GM23338 (cell line): ENCODE measurements around the gene PALM. TPM values are rescaled to one million over a fixed set of nuclear protein-coding genes. Genes with fewer than 3 reads are reported as not detected.

Experiments used
- EZH2 ChIP-seq: fragments of 200-600 bp; sonication (generic); IDR thresholded peaks from one replicate; pipeline ENCODE4 v1.8.0; 2017; ENCODE audit warnings: antibody characterized with exemption, mild to moderate bottlenecking, low read depth; ENCODE audit not compliant: unreplicated experiment
- EZH2phosphoT487 ChIP-seq: fragments of 200-600 bp; sonication (generic); IDR thresholded peaks from one replicate; pipeline ENCODE4 v1.8.1; 2018; ENCODE audit warnings: antibody characterized with exemption; ENCODE audit not compliant: unreplicated experiment
- JUNB ChIP-seq: IDR thresholded peaks from one replicate; pipeline ENCODE4 v1.6.1; 2016; ENCODE audit warnings: antibody characterized with exemption; ENCODE audit not compliant: unreplicated experiment
- POLR2AphosphoS5 ChIP-seq: IDR thresholded peaks from 2 replicates; pipeline ENCODE4 v1.6.1; 2016; ENCODE audit warnings: antibody characterized with exemption, low read depth
- STAT1 ChIP-seq: IDR thresholded peaks from one replicate; pipeline ENCODE4 v1.6.1; 2016; ENCODE audit warnings: antibody characterized with exemption; ENCODE audit not compliant: unreplicated experiment
- ZNF331 ChIP-seq: fragments of 250-450 bp; sonication (Bioruptor Pico); IDR thresholded peaks from 2 replicates; pipeline ENCODE4 v1.5.0; 2020; ENCODE audit warnings: low read depth, mild to moderate bottlenecking, moderate library complexity
- polyA plus RNA-seq: library from polyadenylated mRNA; unstranded; fragments of >200 nt; fragmentation: Nextera tagmentation; extraction: Ambion mirVana; gene quantifications from 2 replicates; pipeline ENCODE4 v1.2.1, GENCODE V29; 2016
- total RNA-seq: library from RNA; depleted of rRNA; stranded (reverse); fragments of >200 nt; shearing (Covaris generic); gene quantifications from 2 replicates; pipeline ENCODE4 v1.2.3, GENCODE V29; 2014
- TF ChIP-seq, protein P1 (sequence below): fragments of 250-450 bp; sonication (Bioruptor Pico); IDR thresholded peaks from 2 replicates; pipeline ENCODE4 v1.5.0; 2020; ENCODE audit warnings: mild to moderate bottlenecking, moderate library complexity
- TF ChIP-seq, protein P2 (sequence below): IDR thresholded peaks from one replicate; pipeline ENCODE4 v1.6.1; 2018; ENCODE audit warnings: antibody characterized with exemption; ENCODE audit not compliant: unreplicated experiment
- TF ChIP-seq, protein P3 (sequence below): IDR thresholded peaks from 2 replicates; pipeline ENCODE4 v1.6.1; 2016; ENCODE audit warnings: antibody characterized with exemption

Gene PALM
- total and polyA plus RNA-seq, 2 experiments from 2014 or later, result 3.8 to 26.1 TPM

DNA sequence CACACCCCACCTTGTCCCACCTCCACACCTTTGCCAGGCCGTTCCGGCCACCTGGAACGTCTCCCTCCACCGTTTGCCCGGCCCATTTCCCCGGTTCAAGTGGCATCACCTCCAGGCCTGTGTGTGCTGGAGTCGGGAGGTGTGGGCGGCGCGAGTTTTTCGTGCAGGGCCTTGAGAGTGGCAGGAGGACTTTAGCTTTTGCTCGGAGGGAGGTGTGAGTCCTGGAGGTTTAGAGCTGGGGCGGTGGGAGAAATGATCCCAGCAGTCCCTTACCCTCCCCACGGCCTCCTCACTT, 4.3 kb upstream of the PALM start (continued):
- TF ChIP-seq, protein P1, sequence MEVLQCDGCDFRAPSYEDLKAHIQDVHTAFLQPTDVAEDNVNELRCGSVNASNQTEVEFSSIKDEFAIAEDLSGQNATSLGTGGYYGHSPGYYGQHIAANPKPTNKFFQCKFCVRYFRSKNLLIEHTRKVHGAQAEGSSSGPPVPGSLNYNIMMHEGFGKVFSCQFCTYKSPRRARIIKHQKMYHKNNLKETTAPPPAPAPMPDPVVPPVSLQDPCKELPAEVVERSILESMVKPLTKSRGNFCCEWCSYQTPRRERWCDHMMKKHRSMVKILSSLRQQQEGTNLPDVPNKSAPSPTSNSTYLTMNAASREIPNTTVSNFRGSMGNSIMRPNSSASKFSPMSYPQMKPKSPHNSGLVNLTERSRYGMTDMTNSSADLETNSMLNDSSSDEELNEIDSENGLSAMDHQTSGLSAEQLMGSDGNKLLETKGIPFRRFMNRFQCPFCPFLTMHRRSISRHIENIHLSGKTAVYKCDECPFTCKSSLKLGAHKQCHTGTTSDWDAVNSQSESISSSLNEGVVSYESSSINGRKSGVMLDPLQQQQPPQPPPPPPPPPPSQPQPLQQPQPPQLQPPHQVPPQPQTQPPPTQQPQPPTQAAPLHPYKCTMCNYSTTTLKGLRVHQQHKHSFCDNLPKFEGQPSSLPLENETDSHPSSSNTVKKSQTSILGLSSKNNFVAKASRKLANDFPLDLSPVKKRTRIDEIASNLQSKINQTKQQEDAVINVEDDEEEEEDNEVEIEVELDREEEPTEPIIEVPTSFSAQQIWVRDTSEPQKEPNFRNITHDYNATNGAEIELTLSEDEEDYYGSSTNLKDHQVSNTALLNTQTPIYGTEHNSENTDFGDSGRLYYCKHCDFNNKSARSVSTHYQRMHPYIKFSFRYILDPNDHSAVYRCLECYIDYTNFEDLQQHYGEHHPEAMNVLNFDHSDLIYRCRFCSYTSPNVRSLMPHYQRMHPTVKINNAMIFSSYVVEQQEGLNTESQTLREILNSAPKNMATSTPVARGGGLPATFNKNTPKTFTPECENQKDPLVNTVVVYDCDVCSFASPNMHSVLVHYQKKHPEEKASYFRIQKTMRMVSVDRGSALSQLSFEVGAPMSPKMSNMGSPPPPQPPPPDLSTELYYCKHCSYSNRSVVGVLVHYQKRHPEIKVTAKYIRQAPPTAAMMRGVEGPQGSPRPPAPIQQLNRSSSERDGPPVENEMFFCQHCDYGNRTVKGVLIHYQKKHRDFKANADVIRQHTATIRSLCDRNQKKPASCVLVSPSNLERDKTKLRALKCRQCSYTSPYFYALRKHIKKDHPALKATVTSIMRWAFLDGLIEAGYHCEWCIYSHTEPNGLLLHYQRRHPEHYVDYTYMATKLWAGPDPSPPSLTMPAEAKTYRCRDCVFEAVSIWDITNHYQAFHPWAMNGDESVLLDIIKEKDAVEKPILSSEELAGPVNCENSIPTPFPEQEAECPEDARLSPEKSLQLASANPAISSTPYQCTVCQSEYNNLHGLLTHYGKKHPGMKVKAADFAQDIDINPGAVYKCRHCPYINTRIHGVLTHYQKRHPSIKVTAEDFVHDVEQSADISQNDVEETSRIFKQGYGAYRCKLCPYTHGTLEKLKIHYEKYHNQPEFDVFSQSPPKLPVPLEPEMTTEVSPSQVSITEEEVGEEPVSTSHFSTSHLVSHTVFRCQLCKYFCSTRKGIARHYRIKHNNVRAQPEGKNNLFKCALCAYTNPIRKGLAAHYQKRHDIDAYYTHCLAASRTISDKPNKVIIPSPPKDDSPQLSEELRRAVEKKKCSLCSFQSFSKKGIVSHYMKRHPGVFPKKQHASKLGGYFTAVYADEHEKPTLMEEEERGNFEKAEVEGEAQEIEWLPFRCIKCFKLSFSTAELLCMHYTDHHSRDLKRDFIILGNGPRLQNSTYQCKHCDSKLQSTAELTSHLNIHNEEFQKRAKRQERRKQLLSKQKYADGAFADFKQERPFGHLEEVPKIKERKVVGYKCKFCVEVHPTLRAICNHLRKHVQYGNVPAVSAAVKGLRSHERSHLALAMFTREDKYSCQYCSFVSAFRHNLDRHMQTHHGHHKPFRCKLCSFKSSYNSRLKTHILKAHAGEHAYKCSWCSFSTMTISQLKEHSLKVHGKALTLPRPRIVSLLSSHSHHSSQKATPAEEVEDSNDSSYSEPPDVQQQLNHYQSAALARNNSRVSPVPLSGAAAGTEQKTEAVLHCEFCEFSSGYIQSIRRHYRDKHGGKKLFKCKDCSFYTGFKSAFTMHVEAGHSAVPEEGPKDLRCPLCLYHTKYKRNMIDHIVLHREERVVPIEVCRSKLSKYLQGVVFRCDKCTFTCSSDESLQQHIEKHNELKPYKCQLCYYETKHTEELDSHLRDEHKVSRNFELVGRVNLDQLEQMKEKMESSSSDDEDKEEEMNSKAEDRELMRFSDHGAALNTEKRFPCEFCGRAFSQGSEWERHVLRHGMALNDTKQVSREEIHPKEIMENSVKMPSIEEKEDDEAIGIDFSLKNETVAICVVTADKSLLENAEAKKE (CRISPR knock-in tag), result no peak
- TF ChIP-seq POLR2AphosphoS5 (no peak), ZNF331 (CRISPR knock-in tag) (no peak), STAT1 (no peak), EZH2phosphoT487 (no peak), JUNB (no peak), EZH2 (no peak)
- TF ChIP-seq, protein P2, sequence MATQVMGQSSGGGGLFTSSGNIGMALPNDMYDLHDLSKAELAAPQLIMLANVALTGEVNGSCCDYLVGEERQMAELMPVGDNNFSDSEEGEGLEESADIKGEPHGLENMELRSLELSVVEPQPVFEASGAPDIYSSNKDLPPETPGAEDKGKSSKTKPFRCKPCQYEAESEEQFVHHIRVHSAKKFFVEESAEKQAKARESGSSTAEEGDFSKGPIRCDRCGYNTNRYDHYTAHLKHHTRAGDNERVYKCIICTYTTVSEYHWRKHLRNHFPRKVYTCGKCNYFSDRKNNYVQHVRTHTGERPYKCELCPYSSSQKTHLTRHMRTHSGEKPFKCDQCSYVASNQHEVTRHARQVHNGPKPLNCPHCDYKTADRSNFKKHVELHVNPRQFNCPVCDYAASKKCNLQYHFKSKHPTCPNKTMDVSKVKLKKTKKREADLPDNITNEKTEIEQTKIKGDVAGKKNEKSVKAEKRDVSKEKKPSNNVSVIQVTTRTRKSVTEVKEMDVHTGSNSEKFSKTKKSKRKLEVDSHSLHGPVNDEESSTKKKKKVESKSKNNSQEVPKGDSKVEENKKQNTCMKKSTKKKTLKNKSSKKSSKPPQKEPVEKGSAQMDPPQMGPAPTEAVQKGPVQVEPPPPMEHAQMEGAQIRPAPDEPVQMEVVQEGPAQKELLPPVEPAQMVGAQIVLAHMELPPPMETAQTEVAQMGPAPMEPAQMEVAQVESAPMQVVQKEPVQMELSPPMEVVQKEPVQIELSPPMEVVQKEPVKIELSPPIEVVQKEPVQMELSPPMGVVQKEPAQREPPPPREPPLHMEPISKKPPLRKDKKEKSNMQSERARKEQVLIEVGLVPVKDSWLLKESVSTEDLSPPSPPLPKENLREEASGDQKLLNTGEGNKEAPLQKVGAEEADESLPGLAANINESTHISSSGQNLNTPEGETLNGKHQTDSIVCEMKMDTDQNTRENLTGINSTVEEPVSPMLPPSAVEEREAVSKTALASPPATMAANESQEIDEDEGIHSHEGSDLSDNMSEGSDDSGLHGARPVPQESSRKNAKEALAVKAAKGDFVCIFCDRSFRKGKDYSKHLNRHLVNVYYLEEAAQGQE, result no peak
- TF ChIP-seq, protein P3, sequence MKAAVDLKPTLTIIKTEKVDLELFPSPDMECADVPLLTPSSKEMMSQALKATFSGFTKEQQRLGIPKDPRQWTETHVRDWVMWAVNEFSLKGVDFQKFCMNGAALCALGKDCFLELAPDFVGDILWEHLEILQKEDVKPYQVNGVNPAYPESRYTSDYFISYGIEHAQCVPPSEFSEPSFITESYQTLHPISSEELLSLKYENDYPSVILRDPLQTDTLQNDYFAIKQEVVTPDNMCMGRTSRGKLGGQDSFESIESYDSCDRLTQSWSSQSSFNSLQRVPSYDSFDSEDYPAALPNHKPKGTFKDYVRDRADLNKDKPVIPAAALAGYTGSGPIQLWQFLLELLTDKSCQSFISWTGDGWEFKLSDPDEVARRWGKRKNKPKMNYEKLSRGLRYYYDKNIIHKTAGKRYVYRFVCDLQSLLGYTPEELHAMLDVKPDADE, result no peak
